Omental fat pad (tissue), 4 donors: ENCODE measurements around the gene EDAR. TPM values are rescaled to one million over a fixed set of nuclear protein-coding genes. Genes with fewer than 3 reads are reported as not detected.

Source experiments
- ATAC-seq: fragments of 150-250 bp; one replicate; pipeline ENCODE4 v1.9.1; 2016; ENCODE audit warnings: mild to moderate bottlenecking, moderate library complexity; ENCODE audit not compliant: low FRiP score
- DNase-seq: peaks from one replicate; pipeline ENCODE4 v3.0.0-alpha.2; 2019; ENCODE audit warnings: low spot score
- total RNA-seq, 4 donors: library from RNA; depleted of rRNA; stranded (reverse); fragments of >200 nt; gene quantifications; one replicate each; pipeline ENCODE4 v1.1.0, GENCODE V29; 2016
- TF ChIP-seq, protein P1 (sequence below), 3 donors: fragments of 450-650 bp; IDR thresholded peaks; one replicate each; pipeline ENCODE4 v1.5.1; 2016 to 2017; ENCODE audit warnings: antibody characterized with exemption in 3 of 3, mild to moderate bottlenecking in 3 of 3, moderate library complexity in 2 of 3

Gene EDAR
- total RNA-seq: not detected

DNA sequence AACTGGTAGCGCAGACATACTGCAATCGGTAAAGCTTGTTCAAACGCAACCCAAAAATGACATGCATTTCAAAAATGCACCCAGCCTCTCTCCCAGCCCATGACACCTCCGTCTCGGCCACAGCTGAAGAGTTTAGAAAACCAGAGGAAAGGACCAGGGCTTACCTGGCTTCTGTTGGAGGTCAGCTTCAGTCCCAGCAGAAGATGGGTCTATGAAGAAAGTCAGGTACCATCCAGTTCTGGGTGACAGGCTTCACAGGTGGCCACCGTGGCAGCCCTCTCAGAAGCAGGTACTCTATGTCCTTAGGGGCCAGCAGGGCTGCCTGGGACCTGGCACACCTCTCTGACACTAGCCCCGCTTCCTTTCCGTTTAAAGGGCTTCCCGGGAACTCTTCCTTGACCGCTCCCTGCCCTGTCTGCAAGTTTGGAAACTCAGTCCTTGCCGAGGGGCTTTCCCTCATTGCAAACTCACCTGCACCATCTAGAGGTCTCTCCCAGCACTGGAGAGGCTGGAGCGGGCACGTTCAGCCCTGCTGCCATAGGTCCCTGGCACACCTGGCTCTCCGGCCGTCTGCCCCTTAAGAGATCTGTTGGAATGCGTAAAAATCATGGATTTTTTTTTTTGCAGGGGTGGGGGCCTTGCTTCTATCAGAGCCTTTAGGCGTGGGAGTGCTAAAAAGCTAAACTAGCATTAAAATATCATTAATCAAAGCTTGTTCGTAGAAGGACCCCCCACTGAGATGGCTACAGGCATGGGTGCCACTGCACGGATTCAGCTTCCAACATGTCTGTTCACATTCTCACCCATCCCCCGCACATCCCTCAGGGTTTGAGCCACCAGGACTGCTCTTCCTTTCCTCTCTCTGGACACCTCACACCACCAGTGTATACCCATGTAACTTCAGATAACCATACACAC lies at the start of gene EDAR:
EDAR (minus strand) TSS at position 425 of the 918 bp plus-strand sequence. CDS start 58,206 bp downstream, outside the sequence.
- TF ChIP-seq, protein P1, sequence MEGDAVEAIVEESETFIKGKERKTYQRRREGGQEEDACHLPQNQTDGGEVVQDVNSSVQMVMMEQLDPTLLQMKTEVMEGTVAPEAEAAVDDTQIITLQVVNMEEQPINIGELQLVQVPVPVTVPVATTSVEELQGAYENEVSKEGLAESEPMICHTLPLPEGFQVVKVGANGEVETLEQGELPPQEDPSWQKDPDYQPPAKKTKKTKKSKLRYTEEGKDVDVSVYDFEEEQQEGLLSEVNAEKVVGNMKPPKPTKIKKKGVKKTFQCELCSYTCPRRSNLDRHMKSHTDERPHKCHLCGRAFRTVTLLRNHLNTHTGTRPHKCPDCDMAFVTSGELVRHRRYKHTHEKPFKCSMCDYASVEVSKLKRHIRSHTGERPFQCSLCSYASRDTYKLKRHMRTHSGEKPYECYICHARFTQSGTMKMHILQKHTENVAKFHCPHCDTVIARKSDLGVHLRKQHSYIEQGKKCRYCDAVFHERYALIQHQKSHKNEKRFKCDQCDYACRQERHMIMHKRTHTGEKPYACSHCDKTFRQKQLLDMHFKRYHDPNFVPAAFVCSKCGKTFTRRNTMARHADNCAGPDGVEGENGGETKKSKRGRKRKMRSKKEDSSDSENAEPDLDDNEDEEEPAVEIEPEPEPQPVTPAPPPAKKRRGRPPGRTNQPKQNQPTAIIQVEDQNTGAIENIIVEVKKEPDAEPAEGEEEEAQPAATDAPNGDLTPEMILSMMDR (IDR thresholded peaks at IDR 0.05): no peak
- ATAC-seq: peak; percentile 94
- DNase-seq: no peak

DNA sequence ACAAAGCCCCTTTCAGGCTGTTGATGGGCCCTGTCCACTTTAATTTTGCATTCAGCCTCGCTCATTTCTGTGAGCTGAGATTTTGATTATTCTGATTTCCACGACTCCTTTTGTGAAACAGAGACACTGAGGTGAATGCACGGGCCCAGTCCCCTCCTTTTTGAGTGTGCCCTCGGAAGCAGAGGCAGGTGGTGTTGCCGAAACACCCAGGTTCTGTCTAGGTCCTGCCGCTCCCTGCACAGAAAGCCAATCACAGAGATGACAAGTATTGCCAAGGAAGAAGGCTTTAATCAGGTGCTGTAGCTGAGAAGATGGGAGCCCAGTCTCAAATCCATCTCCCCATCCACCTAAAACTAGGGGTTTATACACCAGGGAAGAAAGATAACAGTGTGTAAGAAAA lies 44.2 kb upstream of the EDAR start:
- TF ChIP-seq, protein P1 (IDR thresholded peaks at IDR 0.05): no peak
- ATAC-seq (no peak), DNase-seq (no peak)

DNA sequence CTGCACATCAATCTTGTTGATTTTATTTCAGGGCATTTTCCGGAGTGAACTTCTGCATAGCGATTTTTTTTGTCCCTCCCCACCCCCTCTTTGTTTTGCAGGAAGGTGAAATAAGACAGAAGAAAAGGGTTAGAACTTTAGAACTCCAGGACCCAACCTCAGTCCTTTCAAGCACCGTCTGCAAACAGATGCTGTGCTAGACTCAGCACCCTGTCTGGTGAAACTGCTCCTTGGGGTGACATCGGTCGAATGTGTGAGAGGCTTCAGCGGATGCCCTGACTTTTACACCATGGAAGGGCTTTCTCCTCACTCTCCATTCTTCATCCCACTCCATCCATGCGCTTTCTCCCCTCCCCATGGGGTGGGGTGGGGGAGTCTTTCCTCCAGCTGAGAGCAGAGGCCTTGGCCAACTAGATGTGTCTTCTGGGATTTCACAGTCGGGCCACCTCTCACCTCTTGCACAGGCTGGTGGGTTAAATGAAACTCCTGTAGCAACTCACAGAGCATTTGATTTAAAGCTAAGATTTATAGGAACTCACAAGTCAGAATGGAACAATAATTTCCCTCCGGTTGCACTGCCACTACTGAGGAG lies 43.3 kb upstream of the EDAR start:
- ATAC-seq (no peak), DNase-seq (no peak)
- TF ChIP-seq, protein P1 (IDR thresholded peaks at IDR 0.05): no peak

DNA sequence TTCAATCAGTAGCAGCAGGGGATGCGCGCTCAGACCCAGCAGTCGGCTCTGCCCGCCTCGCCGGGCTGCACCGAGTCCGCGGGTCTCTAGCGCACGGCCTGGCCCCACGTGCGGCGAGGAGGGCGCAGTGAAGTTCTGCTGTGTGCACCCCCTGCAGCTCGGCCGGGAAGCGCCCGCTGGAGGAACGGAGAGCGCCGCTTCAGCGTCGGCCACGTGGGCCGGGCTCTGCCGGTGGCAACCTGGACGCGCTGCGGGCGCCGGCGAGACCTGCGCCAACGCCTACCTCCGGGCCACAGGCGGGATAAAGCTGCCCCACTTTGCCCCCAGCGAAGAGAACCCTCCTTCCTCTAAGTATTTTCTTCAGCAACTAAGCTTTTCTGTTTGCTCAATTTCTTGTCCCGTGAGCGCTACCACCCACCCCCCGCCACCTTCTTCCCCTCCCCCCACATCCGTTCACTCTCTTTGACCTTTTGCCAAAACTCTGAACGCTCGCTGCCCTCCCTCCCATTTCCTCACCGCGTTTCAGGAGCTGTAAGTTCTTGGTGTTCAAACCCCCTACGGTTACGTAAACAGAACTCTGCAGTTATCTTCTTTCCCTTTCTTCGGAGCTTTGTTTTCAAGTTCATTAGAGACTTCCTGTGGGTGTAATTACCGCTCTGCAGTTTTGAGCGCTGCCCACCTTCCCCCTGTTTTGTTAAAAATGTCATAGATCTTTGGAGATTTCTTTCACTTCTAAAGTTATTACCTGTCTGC lies 42.6 kb upstream of the EDAR start:
- TF ChIP-seq, protein P1 (IDR thresholded peaks at IDR 0.05): no peak
- peak; percentile 58 for ATAC-seq
- no peak for DNase-seq

DNA sequence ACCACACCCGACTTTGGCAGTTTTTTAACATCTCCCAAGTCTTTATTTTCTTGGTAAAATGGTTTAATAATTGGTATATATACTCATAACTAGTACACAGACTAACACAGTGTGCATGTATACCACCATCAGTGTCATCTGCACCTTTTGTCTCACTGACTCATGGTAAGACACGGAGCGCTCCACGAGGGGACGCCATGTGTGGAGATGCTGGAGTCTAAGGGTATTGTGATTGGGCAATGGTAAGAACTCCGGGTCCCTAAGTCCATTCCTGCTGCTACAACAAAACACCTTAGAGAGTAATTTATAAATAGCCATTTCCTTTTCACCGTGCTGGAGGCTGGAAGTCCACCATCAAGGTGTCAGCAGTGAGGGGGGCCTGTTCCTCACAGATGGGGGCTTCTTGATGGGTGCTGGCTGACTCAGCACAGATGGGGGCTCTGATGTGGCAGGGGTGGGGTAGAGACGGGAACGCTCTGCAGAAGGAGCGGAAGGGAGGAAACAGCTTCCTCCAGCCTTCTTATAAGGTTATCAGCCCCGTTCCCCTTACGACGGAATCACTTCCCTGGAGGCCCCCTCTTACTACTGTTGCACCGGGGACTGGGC lies 42.0 kb upstream of the EDAR start:
- ATAC-seq (no peak), DNase-seq (no peak)
- TF ChIP-seq, protein P1 (IDR thresholded peaks at IDR 0.05): no peak

DNA sequence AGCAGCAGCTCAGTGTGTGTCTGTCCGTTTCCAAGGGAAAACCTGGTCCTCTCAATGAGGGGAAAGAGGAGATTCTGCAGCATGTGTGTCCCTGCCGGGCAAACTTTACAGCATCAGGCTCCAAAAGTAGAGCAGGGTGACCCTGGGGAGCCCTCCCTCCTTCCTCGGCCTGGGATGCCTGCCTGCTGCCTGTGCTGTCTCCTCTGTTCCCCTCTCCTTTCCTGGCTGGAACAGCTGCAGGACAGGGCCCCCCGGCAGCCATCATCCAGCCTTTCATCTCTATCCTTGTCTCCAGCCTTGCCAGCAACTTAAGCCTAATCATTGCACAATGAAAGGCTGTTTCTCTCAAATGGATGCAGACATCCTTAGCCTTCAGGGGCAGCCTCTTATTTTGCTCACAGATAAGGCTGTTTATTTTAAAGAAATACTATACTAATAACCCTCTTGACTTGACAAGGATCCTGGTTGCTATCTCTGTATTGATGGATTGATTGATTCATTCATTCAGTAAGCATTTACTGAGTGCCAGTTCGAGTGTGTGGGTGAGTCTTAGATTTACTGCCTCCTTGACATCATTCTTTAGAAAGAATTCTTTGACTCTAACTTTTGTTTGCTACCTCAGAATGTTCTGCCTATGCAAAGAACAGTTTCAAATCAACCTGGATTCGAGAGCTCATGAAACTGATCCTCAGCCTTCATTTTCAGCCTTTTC lies 40.6 kb upstream of the EDAR start:
- ATAC-seq (no peak), DNase-seq (no peak)
- TF ChIP-seq, protein P1 (IDR thresholded peaks at IDR 0.05): no peak
